ENCODE results near the gene CFHR5.
"Not testable (repeated sequence)": the region's sequence is repeated elsewhere in the genome, so short reads cannot be mapped to it uniquely, and the experiment has no call there.

Gene CFHR5

GRCh38 chr1:197021716-197022115 lies 44.4 kb downstream of the CFHR5 start:
- no peak for DNase-seq

GRCh38 chr1:197024460-197024859 lies 47.1 kb downstream of the CFHR5 start:
- no peak for DNase-seq

- no peak for DNase-seq
Measured at GRCh38 chr1:197027359-197027758, 50.0 kb downstream of the CFHR5 start.

- no peak for DNase-seq
Measured at GRCh38 chr1:197029749-197030148, 52.4 kb downstream of the CFHR5 start.

- not testable (repeated sequence) for DNase-seq
Measured at GRCh38 chr1:197034631-197035339, 57.4 kb downstream of the CFHR5 start.

GRCh38 chr1:197036861-197037260 lies 59.5 kb downstream of the CFHR5 start:
- DNase-seq = no peak

- no peak for DNase-seq
Measured at GRCh38 chr1:197041486-197042353, 64.4 kb downstream of the CFHR5 start.

- no peak for DNase-seq
Measured at GRCh38 chr1:197042676-197043341, 65.5 kb downstream of the CFHR5 start.

GRCh38 chr1:197049100-197049499 lies 71.7 kb downstream of the CFHR5 start:
- DNase-seq = no peak
